GM23248 (cell line): ENCODE measurements around the gene HDAC4.

Experiments used
- EZH2 ChIP-seq: fragments of 200-600 bp; sonication (generic); IDR thresholded peaks from 2 replicates; pipeline ENCODE4 v1.6.1; 2018; ENCODE audit warnings: antibody characterized with exemption, mild to moderate bottlenecking; ENCODE audit not compliant: insufficient read depth, poor library complexity, severe bottlenecking
- EZH2phosphoT487 ChIP-seq: fragments of 200-600 bp; sonication (generic); IDR thresholded peaks from 2 replicates; pipeline ENCODE4 v1.6.1; 2018; ENCODE audit warnings: antibody characterized with exemption, moderate library complexity, mild to moderate bottlenecking, low read depth; ENCODE audit not compliant: insufficient read depth

DNA sequence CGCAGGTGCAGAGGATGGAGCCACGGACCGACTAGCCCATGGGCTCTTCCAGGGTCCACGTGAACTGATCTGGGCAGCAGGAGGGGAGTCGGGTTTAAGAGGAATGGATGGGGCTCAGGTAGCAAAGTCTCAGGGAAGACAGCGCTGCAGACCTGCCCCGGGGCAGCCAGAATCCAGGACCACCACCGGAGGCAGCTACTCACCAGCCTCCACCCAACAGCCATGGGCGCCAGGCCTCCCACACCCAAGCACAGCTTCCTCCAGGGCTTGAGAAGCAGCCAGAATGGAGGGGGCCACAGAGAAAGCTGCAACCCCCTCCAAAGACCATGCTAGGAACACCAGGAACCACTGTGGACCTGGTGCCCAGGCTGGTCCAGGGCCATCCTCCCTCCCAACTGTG, 388.6 kb downstream of the HDAC4 start:
- TF ChIP-seq EZH2 (no peak), EZH2phosphoT487 (no peak)
